Measurements from ENCODE around the gene CAPN15. TPM values are rescaled to one million over a fixed set of nuclear protein-coding genes. Genes with fewer than 3 reads are reported as not detected.

The CAPN15 gene
- total and polyA plus RNA-seq, 10 donors, result 25.8 to 71.7 (median 62.5) TPM

DNA sequence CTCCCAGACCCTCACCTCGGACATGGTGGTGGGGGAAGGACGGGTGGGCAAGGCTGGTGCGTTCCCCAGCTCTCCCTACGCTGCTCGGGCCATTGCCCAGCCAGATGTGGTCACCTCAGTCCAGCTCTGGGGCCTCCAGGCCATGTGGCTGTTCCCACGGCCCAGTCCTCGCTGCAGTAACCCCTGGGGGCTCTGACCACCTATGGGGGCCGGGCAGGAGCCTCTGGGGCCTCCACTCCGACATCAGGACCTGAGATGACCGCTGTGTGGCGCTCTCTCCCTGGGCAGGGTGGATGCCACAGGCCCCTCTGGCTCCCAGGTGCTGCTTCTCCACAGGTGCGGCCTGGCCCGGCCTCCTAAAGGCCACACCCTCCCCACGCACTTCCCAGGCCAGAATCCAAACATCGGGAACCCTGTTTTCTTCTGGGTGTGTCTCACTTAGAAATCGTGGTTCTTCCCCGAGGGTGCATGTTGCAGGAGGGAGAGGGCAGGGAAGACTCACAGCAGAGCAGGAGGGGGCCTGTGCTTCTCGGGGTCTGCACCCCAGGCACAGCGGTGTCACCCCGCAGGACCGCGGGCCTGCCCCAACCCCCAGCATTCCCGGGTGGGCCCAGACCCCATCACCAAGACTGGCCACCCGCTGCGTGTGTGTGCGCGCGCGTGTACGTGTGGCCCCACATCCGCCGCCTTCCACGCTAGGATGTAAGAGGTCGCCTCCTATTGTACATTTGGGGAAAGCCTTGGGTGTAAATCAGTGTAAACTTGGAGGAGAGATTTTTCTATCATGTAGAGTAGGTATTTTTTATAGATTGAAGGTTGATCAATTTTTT lies 5.9 kb upstream of the CAPN15 start:
- TF ChIP-seq POLR2A (IDR thresholded peaks at IDR 0.05), result no peak
- peak in 1 of 3 donors; percentile 21 for TF ChIP-seq POLR2AphosphoS5 (IDR thresholded peaks at IDR 0.05)
- TF ChIP-seq, protein P1, sequence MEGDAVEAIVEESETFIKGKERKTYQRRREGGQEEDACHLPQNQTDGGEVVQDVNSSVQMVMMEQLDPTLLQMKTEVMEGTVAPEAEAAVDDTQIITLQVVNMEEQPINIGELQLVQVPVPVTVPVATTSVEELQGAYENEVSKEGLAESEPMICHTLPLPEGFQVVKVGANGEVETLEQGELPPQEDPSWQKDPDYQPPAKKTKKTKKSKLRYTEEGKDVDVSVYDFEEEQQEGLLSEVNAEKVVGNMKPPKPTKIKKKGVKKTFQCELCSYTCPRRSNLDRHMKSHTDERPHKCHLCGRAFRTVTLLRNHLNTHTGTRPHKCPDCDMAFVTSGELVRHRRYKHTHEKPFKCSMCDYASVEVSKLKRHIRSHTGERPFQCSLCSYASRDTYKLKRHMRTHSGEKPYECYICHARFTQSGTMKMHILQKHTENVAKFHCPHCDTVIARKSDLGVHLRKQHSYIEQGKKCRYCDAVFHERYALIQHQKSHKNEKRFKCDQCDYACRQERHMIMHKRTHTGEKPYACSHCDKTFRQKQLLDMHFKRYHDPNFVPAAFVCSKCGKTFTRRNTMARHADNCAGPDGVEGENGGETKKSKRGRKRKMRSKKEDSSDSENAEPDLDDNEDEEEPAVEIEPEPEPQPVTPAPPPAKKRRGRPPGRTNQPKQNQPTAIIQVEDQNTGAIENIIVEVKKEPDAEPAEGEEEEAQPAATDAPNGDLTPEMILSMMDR (IDR thresholded peaks at IDR 0.05 in 8 of 11, conservative IDR thresholded peaks at IDR 0.05 in 3 of 11), result no peak
- H3K36me3 ChIP-seq, result peaks cover 0 to 47% (median 29%) of the 10 kb centered on the region in 6 donors
- H3K4me3 ChIP-seq, result no peak overlapping the region
- no peak overlapping the region for H3K27ac ChIP-seq
- intact Hi-C loops (cut with DNase I; ENCODE audit: low total_unique reads), result no loop called here
- 75 to 93% (median 90%) methylated on average over 23 to 34 of the region's 34 CpGs for WGBS, 5 donors
- H3K9me3 ChIP-seq, result no peaks in the 10 kb centered on the region
- peaks cover 13 to 42% (median 28%) of the 10 kb centered on the region in 6 donors for H3K4me1 ChIP-seq
- DNase-seq, result no peak
- H3K27me3 ChIP-seq (replicated peaks in 1 of 7), result no peaks in the 10 kb centered on the region

DNA sequence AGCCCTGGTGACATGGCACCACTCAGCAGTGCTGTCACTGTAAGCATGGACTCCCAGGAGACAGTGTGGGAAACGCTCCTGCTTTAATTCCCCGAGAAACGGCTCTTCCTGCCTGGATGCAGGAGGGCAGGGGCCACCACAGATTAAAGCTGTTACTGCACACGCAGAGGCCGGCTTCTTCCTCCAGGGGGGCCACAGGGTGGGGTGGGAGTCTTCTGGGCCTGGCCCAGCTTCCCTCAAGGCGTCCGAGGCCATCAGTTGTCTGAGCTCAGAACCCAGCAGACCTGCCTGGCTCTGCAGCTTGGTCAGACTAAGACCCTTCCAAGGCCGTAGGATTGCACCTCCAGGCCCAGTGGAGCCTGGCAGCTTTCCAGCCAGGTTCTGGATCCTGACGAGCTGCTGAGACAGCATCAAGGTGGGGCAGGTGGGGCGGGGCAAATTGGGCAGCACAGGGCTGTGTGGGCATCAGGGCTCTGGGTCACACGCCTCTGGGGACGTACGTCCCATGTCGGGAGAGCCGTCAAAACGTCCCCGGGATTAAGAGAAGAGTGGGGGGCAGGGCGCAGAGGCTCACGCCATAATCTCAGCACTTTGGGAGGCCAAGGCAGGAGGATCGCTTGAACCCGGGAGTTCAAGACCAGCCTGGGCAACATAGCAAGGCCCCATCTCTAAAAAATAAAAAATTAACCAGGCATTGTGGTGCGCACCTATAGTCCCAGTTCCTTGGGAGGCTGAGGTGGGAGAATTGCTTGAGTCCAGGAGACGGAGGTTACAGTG lies 5.0 kb upstream of the CAPN15 start:
- Histone ChIP-seq H3K4me1 (peaks cover 16 to 46% (median 33%) of the 10 kb centered on the region in 6 donors), H3K27me3 (replicated peaks in 1 of 7) (no peaks in the 10 kb centered on the region), H3K4me3 (no peak overlapping the region), H3K27ac (no peak overlapping the region), H3K9me3 (no peaks in the 10 kb centered on the region), H3K36me3 (peaks cover 0 to 38% (median 23%) of the 10 kb centered on the region in 6 donors)
- no peak for DNase-seq
- intact Hi-C loops (cut with DNase I; ENCODE audit: low total_unique reads), result no loop called here
- 73 to 87% (median 78%) methylated on average over 20 to 23 of the region's 23 CpGs for WGBS, 5 donors
- TF ChIP-seq POLR2A (IDR thresholded peaks at IDR 0.05) (no peak), POLR2AphosphoS5 (IDR thresholded peaks at IDR 0.05) (peak; percentile 4 to 47 (median 21))
- TF ChIP-seq, protein P1 (IDR thresholded peaks at IDR 0.05 in 8 of 11, conservative IDR thresholded peaks at IDR 0.05 in 3 of 11), result no peak

DNA sequence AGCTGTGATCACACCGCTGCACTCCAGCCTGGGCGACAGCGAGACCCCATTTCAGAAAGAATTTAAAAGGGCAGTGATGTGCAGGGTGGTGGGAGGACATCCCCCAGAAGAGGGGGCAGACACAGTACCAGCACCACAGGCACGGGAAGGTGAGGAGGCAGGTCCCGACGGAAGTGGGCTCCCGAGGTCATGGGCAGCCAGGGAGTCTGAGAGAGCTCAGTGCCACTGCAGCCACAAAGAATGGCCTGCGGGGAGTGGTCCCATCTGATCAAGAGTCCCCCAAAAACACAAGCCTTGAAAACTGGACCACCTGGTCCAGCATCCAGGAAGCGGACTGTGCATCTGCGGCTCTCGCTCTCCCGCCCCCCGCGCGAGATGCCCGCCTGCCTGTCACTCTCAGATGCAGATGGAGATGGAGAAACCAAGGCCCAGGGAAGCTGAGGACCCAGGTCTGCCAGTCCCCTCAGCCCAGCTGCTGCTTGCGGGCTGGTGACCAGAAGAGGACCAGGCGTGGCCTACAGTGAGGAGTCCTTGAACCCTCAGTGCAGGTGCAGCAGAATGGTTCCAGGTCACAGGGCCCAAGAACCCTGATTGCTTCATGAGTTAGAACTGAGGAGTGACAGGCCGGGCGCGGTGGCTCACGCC lies 4.3 kb upstream of the CAPN15 start:
- intact Hi-C loops (cut with DNase I; ENCODE audit: low total_unique reads), result no loop called here
- Histone ChIP-seq H3K36me3 (peaks cover 0 to 35% (median 23%) of the 10 kb centered on the region in 6 donors), H3K27me3 (replicated peaks in 1 of 7) (no peaks in the 10 kb centered on the region), H3K4me3 (no peak overlapping the region), H3K27ac (no peak overlapping the region), H3K9me3 (no peaks in the 10 kb centered on the region), H3K4me1 (peaks cover 16 to 49% (median 34%) of the 10 kb centered on the region in 6 donors)
- WGBS, 5 donors, result 88 to 92% (median 90%) methylated on average over 22 of the region's 22 CpGs
- DNase-seq, result no peak
- TF ChIP-seq POLR2A (IDR thresholded peaks at IDR 0.05), result no peak
- TF ChIP-seq POLR2AphosphoS5 (IDR thresholded peaks at IDR 0.05), result peak; percentile 23 to 68 (median 53)

DNA sequence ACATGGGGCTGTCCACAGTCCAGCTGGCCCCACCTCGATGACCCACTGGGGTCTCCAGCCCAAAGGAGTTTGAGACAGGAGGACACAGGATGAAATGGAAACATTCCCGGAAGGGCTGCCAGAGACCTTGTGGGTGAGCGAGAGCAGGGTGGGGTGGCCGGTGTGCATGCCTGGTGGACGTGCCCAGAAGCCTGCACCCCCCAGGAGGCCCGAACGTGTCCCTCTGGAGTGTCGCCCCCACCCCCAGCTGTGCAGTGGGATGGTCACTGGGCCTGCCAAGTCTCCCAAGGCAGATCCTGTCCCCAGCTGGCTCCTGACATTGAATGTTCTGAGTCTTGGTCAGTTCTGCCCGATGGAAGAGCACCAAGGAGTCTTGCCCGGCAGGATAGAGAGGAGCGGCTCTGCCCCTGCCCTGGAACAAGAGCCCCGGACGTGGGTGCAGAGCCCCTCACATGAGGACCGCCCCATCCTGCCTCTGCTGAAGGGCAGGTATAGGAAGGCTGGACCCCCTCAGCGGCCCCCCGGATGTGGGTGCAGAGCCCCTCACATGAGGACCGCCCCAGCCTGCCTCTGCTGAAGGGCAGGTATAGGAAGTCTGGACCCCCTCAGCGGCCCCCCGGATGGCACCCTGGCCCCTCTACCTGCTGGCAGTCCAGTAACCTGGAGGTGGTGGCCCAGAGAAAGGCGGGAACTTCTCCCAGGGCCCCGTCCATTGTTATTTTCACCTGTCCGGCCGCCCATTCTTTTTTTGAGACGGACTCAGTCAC lies 3.1 kb upstream of the CAPN15 start:
- no peaks in the 10 kb centered on the region for H3K27me3 ChIP-seq (replicated peaks in 1 of 7)
- no peaks in the 10 kb centered on the region for H3K9me3 ChIP-seq
- DNase-seq, result no peak
- H3K36me3 ChIP-seq, result peaks cover 0 to 22% (median 15%) of the 10 kb centered on the region in 6 donors
- WGBS, 5 donors, result 78 to 87% (median 81%) methylated on average over 17 to 24 of the region's 24 CpGs
- TF ChIP-seq POLR2A (IDR thresholded peaks at IDR 0.05) (no peak), POLR2AphosphoS5 (IDR thresholded peaks at IDR 0.05) (peak; percentile 35 to 55 (median 49))
- peaks cover 25 to 61% (median 46%) of the 10 kb centered on the region in 6 donors for H3K4me1 ChIP-seq
- H3K4me3 ChIP-seq, result no peak overlapping the region
- H3K27ac ChIP-seq, result peak overlapping the region in 2 of 8 donors; percentile 27 to 33
- intact Hi-C loops (cut with DNase I; ENCODE audit: low total_unique reads), result no loop called here

Measured in spleen (tissue), 11 donors.